ENCODE results near the gene TEX22. TPM values are rescaled to one million over a fixed set of nuclear protein-coding genes. Genes with fewer than 3 reads are reported as not detected.
A peak's percentile ranks its signal among the peaks of the same experiment; 100 is the strongest.

Gene TEX22
- total and polyA plus RNA-seq, 5 donors = 0.05 to 1.9 (median 0.61) TPM

DNA sequence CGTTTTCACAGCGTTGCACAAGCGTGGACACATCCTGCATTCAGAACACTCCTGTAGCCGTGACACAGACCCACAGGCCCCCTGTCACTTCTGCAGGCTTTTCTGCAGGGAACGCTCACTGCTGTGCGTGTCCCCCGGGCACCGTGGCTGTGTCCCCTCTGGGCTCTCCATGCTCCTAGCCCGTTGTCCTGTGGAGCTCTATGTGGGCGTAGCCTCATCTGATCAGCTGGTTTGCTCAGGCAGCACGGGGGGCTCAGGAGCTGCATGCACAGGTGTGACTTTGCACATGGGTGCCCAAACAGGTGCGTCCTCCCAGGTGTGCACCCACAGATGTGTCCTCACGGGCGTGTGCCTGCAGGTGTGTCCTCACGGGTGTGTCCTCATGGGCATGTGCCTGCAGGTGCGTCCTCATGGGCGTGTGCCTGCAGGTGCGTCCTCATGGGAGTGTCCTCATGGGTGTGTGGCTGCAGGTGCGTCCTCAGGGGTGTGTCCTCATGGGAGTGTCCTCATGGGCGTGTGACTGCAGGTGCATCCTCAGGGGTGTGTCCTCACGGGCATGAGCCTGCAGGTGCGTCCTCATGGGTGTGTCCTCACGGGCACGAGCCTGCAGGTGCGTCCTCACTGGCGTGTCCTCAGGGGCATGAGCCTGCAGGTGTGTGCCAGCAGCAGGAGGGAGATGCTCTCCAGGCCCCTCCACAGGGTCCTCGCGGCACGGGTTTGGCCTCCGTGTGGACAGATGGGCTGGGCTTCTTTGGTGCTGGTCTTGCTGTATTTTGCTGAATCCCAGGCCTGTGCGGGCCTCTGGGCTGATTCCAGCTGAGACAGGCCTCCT is 38.8 kb downstream of the TEX22 start:
- 88% methylated on average over 31 of the region's 31 CpGs for WGBS
- ATAC-seq = no peak
- DNase-seq = peak in 2 of 3 donors; percentile 50 to 51
- Histone ChIP-seq H3K9me3 (ENCODE audit: control insufficient read depth, low read length) (no peaks in the 10 kb centered on the region), H3K27ac (ENCODE audit: low read length) (no peak overlapping the region), H3K4me3 (ENCODE audit: low read length) (no peak overlapping the region), H3K27me3 (ENCODE audit: control insufficient read depth, insufficient read depth) (no peaks in the 10 kb centered on the region), H3K4me1 (ENCODE audit: control insufficient read depth, insufficient read depth, low read length) (no peaks in the 10 kb centered on the region)
- intact Hi-C loops (cut with DNase I) = no loop called here

DNA sequence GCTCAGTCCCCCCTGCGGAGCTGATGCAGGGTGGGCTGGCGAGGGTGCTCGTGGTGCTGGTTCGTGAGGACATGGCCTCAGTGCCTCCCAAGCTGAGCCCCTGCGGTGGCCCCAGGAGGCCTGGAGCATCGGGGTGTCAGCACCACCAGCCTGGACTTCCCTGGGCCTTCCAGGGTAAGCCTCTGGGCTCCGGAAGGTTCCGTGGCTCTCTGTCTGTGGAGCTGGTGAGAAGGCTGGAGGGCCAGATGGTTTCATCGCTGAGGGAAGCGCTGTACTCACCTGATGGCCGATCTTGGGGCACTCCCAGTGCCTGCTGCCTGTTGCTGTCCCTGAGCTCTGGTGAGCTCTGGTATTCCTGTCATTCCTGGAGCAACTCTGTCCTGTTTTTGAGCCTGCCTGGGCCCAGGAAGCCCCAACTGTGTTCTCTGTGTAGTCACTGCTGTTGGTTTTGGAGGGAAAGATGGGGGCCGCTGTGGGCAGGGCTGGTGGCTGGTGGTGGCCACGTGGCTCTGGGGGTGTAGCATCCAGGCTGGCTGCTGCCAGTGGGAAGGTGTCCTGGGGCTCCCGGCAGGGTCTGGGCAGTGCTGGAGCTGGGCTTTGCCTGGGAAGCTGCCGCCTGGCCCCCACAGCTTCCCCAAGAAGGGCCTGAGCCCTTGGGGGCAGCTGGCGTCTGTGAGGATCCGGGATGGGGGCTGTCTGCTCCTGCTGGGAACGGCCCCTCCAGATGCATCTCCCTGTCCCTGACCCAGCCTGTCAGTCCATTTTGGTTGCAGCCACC is 39.6 kb downstream of the TEX22 start:
- Histone ChIP-seq H3K27ac (ENCODE audit: low read length) (no peak overlapping the region), H3K4me1 (ENCODE audit: control insufficient read depth, insufficient read depth, low read length) (no peaks in the 10 kb centered on the region), H3K9me3 (ENCODE audit: control insufficient read depth, low read length) (no peaks in the 10 kb centered on the region), H3K27me3 (ENCODE audit: control insufficient read depth, insufficient read depth) (no peaks in the 10 kb centered on the region), H3K4me3 (ENCODE audit: low read length) (no peak overlapping the region)
- intact Hi-C loops (cut with DNase I) = no loop called here
- DNase-seq = peak in 2 of 3 donors; percentile 12 to 39
- WGBS = 93% methylated on average over 18 of the region's 18 CpGs
- ATAC-seq = no peak

DNA sequence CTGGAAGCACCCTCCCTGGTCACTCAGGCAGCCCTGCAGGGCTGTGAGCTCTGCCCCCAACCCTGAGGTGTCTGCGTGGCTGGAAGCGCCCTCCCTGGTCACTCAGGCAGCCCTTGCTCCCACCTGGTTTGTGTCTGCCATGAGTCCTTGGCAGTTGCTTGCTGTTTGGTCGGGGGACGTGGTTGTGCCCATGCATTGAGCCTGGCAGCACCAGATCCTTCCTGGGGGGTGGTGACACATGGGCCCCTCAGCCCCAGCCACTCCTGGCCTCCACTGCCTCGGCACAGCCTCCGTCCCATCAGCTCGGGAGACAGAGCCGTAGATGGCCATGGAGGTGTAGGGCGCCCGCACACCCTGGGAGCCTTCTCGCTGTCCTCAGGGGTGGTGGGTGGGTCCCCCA is 40.8 kb downstream of the TEX22 start:
- ATAC-seq = peak in 1 of 2 donors; percentile 27
- Histone ChIP-seq H3K9me3 (ENCODE audit: control insufficient read depth, low read length) (no peaks in the 10 kb centered on the region), H3K4me3 (ENCODE audit: low read length) (no peak overlapping the region), H3K4me1 (ENCODE audit: control insufficient read depth, insufficient read depth, low read length) (no peaks in the 10 kb centered on the region), H3K27ac (ENCODE audit: low read length) (no peak overlapping the region), H3K27me3 (ENCODE audit: control insufficient read depth, insufficient read depth) (no peaks in the 10 kb centered on the region)
- WGBS = 88% methylated on average over 11 of the region's 11 CpGs
- DNase-seq = peak in 2 of 3 donors; percentile 28 to 32
- intact Hi-C loops (cut with DNase I) = no loop called here

DNA sequence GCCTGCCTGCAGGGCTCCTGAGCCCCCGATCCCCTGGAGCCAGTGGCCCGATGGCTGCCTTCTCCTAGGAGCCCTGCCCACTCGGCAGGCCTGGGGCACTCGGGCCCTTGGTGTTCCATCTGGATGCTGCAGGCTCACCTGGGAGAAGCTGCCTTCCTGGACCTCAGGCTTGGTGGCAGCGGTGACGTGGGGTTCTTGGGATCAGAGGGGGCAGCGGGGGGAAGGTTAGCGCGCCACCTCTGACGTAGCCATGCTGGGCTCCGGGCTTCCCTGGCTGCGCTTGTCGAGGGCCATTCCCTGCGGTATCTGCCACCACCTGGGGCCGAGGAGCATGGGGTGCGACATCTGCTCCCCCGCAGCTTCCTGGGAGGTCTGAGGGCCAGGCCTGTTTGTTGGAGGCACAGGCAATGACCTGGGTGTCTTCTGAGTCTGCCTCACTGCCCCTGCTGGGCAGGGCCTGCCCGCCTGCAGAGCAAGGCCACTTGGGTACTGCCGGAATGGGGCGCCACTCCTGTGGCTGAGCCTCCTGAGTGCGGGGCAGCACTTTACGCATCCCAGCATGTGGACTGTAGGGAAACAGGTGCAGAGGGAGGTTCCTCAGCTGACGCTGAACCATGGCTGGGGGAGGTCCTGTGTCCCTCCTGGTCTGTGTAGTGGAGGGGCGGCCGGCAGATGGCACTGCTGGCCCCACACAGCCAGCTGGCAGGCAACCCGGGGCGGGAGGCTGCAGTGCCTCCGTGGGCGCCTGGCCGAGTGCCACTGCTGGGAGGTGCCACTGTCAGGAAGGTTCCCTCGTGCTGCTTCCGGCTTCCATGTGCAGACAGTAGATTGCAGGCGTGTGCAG is 41.6 kb downstream of the TEX22 start:
- H3K4me1 ChIP-seq (ENCODE audit: control insufficient read depth, insufficient read depth, low read length) = no peaks in the 10 kb centered on the region
- H3K9me3 ChIP-seq (ENCODE audit: control insufficient read depth, low read length) = no peaks in the 10 kb centered on the region
- peak; percentile 23 to 66 (median 62) for DNase-seq
- ATAC-seq = peak; percentile 11 to 12
- H3K27me3 ChIP-seq (ENCODE audit: control insufficient read depth, insufficient read depth) = no peaks in the 10 kb centered on the region
- intact Hi-C loops (cut with DNase I) = no loop called here
- whole genome bisulfite sequencing = 91% methylated on average over 33 of the region's 33 CpGs
- no peak overlapping the region for H3K27ac ChIP-seq (ENCODE audit: low read length)
- no peak overlapping the region for H3K4me3 ChIP-seq (ENCODE audit: low read length)

DNA sequence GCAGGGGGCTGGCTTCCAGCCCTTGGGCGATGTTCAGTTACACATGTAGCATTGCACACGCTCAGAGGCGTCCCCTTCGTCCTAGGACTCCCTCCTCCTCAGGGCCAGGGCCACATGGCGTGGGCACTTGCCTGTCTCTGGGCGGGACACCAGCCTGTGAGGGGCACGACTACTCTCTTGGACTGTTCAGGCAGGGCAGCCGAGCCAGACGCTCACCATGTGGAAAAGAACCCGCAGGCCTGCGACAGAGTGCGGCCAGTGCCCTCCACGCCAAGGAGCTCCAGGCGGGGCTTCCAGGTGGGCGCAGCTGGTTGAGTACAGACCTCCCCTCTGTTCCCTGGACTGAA is 42.2 kb downstream of the TEX22 start:
- ATAC-seq = peak in 1 of 2 donors; percentile 10
- H3K4me1 ChIP-seq (ENCODE audit: control insufficient read depth, insufficient read depth, low read length) = no peaks in the 10 kb centered on the region
- intact Hi-C loops (cut with DNase I) = no loop called here
- WGBS = 95% methylated on average over 15 of the region's 15 CpGs
- H3K27ac ChIP-seq (ENCODE audit: low read length) = no peak overlapping the region
- peak in 2 of 3 donors; percentile 11 to 42 for DNase-seq
- no peaks in the 10 kb centered on the region for H3K27me3 ChIP-seq (ENCODE audit: control insufficient read depth, insufficient read depth)
- no peak overlapping the region for H3K4me3 ChIP-seq (ENCODE audit: low read length)
- H3K9me3 ChIP-seq (ENCODE audit: control insufficient read depth, low read length) = no peaks in the 10 kb centered on the region

DNA sequence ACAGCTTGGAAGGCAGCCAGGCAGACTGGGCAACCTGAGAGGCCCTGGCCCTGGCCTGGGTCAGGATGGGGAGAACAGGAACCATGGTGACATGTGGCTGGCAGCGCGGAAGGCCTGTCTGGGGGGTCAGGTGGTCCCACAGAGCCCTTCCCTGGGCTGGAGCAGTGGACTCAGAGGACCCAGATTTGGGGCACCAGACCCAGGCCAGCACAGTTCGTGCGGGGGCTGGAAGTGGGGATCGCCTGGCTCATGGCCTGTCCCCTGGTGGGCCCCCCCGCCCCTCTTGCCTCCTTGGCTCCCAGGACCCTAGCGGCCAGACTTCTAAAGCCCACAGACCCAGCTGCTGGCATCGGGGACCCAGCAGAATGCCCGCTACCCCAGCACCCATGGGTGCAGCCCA is 42.7 kb downstream of the TEX22 start:
- Histone ChIP-seq H3K27ac (ENCODE audit: low read length) (no peak overlapping the region), H3K9me3 (ENCODE audit: control insufficient read depth, low read length) (no peaks in the 10 kb centered on the region), H3K4me3 (ENCODE audit: low read length) (no peak overlapping the region), H3K27me3 (ENCODE audit: control insufficient read depth, insufficient read depth) (no peaks in the 10 kb centered on the region), H3K4me1 (ENCODE audit: control insufficient read depth, insufficient read depth, low read length) (no peaks in the 10 kb centered on the region)
- DNase-seq (peak in 2 of 3 donors; percentile 34 to 44), ATAC-seq (no peak)
- 95% methylated on average over 9 of the region's 9 CpGs for WGBS
- intact Hi-C loops (cut with DNase I) = no loop called here

DNA sequence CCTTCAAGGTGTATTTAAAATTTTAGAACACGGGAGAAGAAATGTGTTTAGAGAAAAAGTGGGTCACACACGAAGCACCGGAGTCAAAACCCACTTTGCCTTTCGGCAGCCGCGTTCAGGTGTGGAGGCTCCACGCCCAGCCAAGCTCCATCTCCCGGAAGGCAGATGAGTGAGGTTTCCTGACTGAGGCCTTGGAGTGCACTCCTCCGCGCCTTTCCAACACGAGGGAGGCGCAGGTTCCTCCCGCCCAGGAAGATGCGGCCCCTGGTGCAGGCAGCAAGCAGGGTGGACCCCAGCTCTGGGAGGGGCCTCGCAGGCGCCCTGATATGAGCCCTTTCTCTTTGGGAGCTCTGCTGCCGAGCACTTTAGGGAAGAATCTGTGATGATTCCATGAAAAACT is 43.8 kb downstream of the TEX22 start:
- 77% methylated on average over 17 of the region's 17 CpGs for WGBS
- no peak for ATAC-seq
- no peaks in the 10 kb centered on the region for H3K9me3 ChIP-seq (ENCODE audit: control insufficient read depth, low read length)
- peak in 2 of 3 donors; percentile 16 to 31 for DNase-seq
- no peaks in the 10 kb centered on the region for H3K27me3 ChIP-seq (ENCODE audit: control insufficient read depth, insufficient read depth)
- H3K4me3 ChIP-seq (ENCODE audit: low read length) = no peak overlapping the region
- no peaks in the 10 kb centered on the region for H3K4me1 ChIP-seq (ENCODE audit: control insufficient read depth, insufficient read depth, low read length)
- intact Hi-C loops (cut with DNase I) = no loop called here
- no peak overlapping the region for H3K27ac ChIP-seq (ENCODE audit: low read length)

DNA sequence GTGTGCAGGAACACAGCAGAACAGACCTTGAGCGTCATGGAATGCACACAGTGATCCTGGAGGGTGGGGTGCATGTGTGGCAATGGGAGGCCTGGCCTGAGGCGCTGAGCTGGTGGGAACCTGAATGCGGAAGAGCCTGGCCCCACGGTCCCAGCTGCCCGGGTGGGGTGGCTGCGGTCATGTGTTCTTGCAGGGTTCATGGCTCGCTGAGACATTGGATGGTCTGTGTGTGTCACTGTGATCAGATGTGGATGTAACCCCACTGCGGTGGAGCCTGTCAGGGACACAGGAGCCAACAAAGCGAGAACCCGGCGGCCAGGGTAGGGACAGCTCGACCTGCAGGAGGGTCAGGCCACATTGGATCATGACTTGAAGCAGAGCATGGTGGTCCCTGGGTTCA is 44.5 kb downstream of the TEX22 start:
- Histone ChIP-seq H3K4me1 (ENCODE audit: control insufficient read depth, insufficient read depth, low read length) (no peaks in the 10 kb centered on the region), H3K27ac (ENCODE audit: low read length) (no peak overlapping the region), H3K9me3 (ENCODE audit: control insufficient read depth, low read length) (no peaks in the 10 kb centered on the region), H3K4me3 (ENCODE audit: low read length) (no peak overlapping the region), H3K27me3 (ENCODE audit: control insufficient read depth, insufficient read depth) (no peaks in the 10 kb centered on the region)
- ATAC-seq = no peak
- 86% methylated on average over 12 of the region's 12 CpGs for WGBS
- intact Hi-C loops (cut with DNase I) = no loop called here
- DNase-seq = peak in 2 of 3 donors; percentile 9 to 38

DNA sequence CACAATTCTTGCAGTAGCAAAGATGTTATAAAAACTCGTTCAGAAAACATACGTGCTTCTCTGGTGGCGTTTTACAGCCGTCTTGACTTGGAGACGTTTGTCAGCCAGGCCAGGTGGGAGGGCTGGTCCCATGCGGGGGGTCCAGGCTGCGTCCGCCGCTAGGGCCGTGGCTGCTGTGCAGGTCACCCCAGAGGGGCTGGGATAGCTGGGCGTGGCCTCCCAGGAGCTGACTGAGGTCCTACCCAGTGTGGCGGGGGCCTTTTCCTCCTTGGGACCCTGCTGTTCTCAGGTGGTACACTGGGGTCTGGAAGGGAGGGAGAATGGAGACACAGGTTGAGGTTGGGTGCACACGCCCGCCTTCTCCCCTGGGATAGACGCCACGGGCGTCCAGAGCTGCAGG is 46.5 kb downstream of the TEX22 start:
- H3K9me3 ChIP-seq (ENCODE audit: control insufficient read depth, low read length) = no peaks in the 10 kb centered on the region
- intact Hi-C loops (cut with DNase I) = loop anchor here in 2 of 4 donors (5.0 kb wide), 2 partner anchors 42 to 73 kb away; partner anchors contain the start of gene CRIP1 (in 1 of the 2)
- WGBS = 90% methylated on average over 17 of the region's 17 CpGs
- H3K27me3 ChIP-seq (ENCODE audit: control insufficient read depth, insufficient read depth) = no peaks in the 10 kb centered on the region
- no peak overlapping the region for H3K27ac ChIP-seq (ENCODE audit: low read length)
- H3K4me1 ChIP-seq (ENCODE audit: control insufficient read depth, insufficient read depth, low read length) = no peaks in the 10 kb centered on the region
- ATAC-seq (no peak), DNase-seq (peak; percentile 13 to 48 (median 42))
- no peak overlapping the region for H3K4me3 ChIP-seq (ENCODE audit: low read length)

DNA sequence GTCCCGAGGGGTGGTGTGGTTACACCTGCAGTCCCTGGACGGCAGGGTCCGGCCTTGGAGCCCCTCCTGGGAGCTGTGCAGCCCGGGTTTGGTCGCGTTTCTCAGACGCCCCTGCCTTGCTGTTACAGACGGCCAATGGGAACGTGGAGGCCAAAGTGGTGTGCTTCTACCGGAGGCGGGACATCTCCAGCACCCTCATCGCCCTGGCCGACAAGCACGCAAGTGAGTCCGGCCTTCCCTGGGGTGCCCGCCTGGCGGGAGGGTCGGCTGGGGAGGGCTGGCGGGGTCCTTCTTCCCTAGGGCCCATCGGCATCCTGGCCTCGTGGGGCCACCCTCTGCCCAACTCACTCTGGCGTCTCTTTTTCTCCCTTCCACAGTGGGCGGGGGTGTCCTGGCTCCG is 47.0 kb downstream of the TEX22 start:
- H3K27me3 ChIP-seq (ENCODE audit: control insufficient read depth, insufficient read depth) = no peaks in the 10 kb centered on the region
- no peak for ATAC-seq
- no peaks in the 10 kb centered on the region for H3K9me3 ChIP-seq (ENCODE audit: control insufficient read depth, low read length)
- H3K4me1 ChIP-seq (ENCODE audit: control insufficient read depth, insufficient read depth, low read length) = no peaks in the 10 kb centered on the region
- no peak overlapping the region for H3K4me3 ChIP-seq (ENCODE audit: low read length)
- 82% methylated on average over 24 of the region's 24 CpGs for WGBS
- intact Hi-C loops (cut with DNase I) = loop anchor here in 2 of 4 donors (5.0 kb wide), 2 partner anchors 42 to 73 kb away; partner anchors contain the start of gene CRIP1 (in 1 of the 2)
- no peak overlapping the region for H3K27ac ChIP-seq (ENCODE audit: low read length)
- peak; percentile 11 to 59 (median 45) for DNase-seq

Measured in right cardiac atrium (tissue), 5 donors.